RKO (cell line): Measurements from ENCODE around the gene NTM.

Source experiments
- DNase-seq: peaks from one replicate; pipeline ENCODE4 v3.0.0-alpha.2; 2016; ENCODE audit warnings: low spot score

Gene NTM

DNA sequence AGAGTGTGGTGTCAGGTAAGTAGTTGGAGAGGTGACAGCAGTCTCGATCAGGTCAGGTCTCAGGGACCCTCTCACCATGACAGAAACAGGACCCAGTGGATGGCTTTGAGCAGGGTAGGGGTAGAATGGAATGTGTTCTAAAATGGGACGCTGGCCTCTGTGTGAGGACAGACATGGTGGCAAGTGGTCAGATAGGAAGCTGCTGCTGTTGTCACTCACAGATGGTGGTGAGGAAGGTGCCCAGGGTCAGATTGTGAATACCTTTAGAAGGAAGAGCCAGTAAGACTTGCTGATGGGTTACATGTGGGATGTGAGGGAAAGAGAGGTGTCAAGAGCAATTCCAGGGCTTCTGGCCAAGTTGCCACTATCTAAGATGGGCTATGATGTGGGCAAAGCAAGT lies 596.3 kb downstream of the NTM start:
- DNase-seq = no peak

DNA sequence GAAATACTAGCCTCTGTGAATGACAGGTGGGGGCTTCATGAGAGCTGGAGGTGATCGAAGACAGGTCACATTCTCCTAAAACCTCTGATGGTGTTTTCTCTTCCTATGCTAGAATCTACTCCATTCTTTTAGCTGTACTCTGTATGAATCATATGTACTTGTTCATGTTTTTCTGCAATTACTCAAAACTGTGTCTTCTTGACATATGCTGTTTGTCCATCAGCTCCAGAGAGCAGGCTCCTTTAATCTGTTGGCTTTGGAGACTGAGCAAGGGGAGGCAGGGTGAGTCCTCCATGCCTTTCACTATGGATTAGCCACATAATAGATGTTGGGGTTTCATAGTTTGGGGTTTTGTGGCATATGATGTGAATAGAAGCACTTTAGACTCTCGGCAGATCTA lies 598.8 kb downstream of the NTM start:
- DNase-seq = no peak

DNA sequence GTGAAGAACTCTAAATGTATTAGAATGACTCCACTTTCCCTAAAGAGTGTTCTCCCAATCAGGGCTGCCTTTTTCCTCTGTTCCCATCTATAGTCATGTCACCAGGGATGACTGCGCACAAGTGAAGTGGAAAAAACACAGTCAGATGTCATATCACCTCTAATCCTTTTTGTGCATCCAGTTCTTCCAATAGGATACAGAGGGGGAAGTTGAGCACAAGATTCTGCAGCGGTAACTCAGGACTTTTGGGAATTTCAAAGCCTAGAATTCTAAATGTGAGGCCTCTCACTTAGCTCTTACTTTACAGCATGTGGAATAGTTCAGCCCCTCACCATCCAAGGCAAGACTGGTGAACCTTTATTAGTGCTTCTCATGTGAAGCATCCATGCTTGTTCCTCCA lies 602.6 kb downstream of the NTM start:
- no peak for DNase-seq

DNA sequence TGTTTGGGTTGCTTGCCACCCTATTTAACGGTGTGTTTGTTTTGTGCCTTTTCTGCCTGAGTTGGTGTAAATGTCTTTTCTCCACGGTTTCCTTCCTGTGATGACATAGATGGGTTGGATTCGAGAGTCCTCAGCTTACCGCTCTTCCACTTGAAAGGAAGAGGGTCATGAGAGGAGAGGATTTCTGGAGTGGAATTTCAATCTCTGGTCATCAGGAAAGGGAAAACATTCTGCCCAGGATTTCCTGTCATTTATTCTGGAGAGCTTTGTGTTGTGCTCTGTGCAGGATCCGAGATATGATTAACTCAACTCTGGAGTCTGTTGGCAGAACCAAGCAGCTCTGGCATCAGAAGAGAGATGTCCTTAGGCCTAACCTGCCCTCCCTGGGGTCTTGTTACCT lies 605.2 kb downstream of the NTM start:
- no peak for DNase-seq

DNA sequence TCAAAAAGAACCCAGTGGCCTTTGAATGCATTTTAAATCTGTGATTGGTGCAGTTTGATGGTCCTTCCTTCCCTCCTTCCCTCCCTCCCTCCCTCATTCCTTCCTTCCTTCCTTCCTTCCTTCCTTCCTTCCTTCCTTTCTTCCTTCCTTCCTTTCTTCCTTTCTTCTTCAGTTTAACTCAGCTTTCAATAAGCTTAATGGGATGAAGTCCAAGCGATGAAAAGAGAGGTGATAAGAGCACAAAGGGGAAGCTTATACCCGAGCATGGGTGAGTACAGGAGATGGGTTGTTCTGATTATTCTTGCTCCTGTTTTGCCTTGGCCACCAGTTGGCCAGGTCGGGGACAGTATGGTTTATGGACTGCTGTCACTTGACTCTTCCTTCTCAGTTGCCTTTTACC lies 605.6 kb downstream of the NTM start:
- DNase-seq = no peak

DNA sequence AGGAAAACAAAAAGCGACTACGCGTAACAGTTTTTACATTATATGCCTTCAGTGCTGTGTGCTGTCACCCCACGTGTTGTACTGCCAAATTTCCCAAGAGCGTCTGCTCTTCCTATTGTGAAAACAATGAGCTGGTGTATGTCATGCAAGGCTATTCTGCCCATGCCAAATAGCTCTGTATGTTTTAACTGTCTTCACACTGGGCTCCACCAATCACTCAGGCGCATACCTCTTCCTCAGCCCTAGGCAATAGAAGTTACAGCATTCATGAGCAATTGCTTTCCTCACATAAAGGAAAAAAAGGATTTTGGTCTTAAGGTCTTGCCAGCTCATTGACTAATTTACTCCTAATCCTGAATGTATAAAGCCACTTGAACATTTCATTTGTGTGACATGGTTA lies 606.8 kb downstream of the NTM start:
- DNase-seq = no peak

DNA sequence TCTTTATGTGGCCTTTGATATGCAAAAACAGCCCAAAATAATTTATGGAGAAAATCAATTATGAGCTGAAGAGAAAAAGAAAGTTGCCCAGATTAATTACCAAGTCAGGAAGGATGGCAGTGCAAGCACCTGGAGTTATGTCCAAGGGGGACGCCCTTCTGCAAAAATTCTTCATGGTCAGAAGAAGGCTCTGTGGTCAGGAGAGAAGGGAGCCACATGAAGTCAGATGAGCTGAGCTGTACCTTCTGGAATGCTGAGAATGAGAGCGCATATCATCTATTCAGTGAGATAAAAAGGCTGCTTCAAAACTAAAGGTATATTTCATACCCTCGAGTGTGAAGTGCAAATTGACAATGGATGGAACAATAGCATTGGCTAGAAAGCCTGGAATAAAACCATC lies 607.4 kb downstream of the NTM start:
- no peak for DNase-seq

DNA sequence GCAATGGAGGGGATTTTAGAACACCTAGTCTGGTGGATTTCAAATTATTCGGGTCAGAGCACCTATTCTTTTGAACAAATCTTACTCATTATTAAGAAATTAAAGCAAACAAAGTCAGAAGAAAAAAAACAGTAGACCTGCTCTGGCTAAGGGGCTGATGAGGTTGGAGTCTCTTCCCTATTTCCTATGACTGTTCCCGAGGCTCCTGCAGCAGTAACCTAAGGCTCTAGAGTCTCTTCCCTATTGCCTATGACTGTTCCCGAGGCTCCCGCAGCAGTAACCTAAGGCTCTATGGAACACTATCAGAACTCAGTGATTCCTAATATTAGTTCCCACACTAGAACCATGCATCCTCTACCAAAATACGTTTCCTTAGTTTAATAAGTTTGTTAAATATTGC lies 607.9 kb downstream of the NTM start:
- DNase-seq = no peak

DNA sequence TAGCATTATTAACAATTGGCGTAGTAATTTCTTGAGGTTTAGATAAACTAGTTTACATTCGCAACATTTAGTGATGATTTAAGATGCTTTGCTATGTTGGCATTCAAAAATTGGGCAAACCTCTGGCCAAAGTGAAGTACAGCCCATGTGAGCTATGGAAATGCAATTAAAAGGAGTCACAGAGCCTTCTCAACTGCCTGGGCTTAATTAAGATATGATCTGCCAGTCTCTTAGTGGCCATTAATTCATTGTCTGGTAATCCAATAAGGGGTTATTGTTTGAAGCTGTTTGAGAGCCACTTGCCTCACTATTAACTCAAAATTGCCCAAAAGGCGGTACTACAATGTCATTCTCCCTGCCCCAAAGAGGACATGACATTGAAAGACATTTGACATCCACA lies 608.9 kb downstream of the NTM start:
- no peak for DNase-seq

DNA sequence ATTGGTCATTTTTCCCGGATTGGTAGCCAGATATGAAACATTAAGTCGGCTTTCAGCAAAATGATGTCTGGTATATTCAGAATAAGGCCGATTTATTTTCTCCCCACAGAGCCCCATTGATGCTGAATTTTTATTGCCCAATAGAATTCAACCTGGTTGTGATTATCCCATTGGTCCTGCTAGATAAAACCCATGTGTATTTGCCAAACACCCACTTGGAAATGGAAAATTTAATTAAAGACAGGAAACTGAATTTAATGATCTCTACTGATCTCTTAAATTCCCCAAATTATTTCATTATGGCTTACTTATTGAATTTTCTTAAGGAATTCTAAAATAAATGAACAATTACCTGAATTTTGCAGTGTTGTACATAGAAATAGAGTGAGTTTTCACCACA lies 609.8 kb downstream of the NTM start:
- no peak for DNase-seq

DNA sequence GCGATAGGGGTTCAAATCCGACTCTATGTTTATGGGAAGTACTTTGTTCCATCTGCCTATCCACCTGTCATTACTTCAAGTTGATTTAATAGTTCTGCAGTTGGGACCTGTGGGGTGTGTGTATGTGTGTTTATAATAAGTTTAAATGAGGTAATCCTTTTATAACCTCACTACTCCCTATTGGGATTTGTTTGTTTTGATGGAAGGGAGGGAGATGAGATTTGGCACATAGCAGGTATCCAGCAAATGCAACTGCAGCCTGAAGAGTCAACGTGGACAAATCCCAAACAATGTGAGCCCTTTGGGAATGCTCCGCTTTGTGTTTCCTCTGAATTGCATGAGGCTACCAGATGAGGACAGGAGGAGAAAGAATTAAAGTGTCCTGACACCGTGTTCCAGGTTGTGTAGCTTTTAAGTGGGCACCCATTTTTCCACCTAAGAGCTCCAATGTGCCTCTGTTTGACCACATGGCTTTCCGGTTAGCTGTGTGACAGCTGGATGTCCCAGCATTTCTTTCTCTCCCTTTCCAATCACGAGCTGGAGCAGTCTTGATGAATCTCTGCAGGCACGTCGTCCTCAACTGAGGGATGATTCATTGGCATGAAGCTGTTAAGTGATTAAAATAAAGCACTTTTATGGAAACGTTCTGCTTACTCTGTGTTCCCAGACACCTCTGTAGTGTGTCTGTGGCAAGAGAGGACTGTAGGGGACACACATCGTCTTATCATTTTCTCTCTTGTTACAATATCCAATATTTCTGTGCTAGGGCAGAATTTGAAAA lies 610.7 kb downstream of the NTM start:
- DNase-seq = no peak

DNA sequence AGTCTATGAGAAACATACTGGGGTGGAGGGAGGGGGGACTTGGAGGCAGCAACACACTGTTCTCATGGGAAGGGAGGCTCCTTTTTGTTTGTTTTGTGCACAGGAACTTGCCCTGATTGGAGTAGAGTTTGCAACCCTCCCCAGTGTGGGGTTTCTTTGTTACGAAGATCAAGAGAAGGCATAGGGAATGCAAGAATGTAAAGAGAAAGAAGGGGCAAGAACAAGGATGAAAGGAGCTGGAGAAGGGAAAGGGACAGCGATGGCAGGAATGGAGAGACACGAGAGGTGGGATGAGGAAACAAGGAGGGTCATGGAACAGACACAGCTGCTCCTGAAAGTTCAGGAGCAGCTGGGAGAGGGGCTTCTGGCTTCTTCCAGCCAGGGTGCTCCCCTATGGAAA lies 611.7 kb downstream of the NTM start:
- DNase-seq = no peak

DNA sequence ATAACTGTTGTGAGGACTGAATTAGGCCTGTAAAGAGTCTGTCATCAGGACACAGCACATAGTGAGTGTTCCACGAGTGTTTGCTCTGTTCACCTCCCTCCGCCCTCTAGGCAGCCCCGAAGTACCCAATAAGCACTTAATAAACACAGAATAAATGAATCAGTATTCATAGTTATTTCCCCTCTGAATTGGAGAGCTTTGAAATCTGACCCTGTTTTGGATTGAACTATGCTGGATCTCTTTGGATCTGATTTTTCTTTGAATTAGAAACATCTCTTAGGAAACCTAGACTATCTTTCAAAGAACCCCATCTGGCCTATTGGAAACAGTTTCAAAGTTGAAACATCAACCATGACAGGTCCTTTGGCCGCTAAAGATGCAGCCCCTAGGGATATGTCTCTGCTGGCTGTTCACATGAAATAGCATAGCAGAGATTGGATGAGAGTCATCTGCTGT lies 615.5 kb downstream of the NTM start:
- DNase-seq = no peak

DNA sequence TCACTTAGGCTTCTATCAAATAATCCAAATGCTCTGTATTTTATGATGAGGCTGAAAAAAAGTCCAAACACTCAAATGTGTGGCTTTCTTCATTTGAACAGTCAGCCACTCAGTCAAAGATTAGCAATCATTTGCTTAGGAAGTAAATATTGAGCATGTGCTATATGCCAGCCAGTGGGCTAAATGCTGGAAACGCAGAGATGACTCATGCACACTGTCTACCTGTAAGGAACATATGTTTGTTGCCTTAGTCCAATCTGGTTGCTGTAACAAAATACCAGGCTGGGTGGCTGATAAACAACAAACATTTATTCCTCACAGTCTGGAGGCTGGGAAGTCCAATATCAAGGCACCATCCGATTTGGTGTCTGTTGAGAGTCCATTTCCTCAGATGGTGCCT lies 617.3 kb downstream of the NTM start:
- DNase-seq = no peak

DNA sequence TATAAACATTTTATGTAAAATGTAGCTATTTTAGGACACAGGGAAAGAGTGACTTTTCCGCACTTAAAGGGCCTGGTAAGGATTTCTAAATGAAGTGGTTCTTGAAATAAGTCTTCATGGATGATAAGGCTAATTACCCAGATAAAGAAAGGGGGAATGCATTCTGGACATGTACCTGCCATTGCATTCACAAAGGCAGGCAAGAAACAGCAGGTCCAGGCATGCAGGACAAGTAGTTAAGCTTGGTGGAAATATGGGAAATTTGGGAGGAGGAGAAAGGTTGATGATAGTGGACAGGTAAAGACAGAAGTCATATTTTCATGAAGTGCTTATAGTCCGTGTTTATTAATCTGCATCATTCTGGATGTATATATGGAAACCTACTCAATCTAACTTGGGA lies 621.2 kb downstream of the NTM start:
- no peak for DNase-seq

DNA sequence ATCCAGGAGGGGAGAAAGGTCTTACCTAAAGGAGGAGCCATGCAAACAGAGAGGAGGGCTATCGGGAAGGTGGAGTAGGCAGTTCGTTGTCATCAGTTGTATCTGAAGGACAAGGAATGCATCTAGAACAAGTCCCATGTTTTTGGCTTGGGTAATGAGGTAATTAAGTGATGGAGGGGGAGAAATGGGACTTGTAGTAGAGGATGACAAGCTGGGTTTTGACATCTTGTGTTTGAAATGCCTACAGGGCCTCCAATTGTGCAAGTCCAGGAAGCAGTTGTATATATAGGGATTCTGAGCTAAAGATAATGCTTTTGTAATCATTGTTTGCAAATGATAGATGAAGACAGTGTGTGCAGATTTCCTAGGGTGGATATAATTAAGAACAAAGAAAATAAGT lies 622.8 kb downstream of the NTM start:
- DNase-seq = no peak

DNA sequence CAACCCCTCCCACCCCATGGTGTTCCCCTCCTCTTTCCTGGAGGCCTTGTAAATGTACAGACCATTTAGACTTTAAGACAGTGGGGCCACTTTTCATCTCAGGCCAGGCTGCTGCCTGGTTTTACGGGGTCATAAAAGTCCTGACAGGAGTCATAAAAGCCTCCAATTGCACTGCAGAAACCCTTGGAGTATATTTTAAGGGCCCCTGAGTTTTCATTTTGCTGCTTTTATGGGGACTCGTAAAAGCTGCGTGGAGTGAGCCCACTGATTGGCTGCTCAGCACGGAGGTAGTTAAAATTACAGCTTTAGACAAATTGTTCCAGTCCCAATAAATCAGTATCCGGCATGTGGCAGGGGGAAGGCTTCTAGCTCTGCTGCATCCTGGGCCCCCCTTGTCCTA lies 627.6 kb downstream of the NTM start:
- no peak for DNase-seq

DNA sequence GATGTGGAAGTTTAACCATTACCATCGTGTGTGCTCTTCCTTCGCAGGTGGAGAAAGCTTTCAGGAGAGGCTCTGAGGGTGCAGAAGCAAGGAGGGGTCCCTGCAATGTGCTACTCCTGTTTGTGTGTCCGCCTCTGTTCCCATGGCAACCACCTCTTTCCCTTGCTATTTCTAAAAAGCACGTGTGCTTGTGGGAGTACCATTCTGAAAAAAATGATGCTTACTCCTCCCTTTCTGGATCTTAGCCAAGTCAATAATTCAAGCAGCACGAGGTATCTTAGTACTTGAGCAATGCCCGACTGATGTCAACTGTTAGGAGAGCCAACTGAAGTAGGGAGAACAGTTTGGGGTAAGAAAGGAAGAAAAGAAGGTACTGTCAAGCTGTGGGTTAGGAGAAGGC lies 628.7 kb downstream of the NTM start:
- DNase-seq = no peak

DNA sequence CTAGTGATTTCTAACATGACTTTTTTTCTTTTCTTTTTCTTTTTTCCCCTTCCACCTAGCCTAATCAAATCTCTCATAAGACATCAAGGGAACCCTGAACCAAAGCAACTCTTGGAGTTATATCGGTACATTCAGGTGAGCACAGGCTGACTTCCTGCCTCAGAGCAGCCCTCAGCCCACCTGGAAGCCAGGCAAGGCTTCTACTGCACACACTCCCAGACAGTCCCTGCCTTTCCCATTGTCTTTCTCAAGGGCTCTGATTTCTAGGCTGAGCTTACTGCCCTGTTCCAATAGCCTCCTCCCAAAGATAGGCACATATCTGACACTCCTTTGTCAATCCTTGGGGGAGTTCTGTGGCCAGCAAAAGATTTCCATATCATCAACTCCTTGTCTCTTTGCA lies 629.5 kb downstream of the NTM start:
- no peak for DNase-seq

DNA sequence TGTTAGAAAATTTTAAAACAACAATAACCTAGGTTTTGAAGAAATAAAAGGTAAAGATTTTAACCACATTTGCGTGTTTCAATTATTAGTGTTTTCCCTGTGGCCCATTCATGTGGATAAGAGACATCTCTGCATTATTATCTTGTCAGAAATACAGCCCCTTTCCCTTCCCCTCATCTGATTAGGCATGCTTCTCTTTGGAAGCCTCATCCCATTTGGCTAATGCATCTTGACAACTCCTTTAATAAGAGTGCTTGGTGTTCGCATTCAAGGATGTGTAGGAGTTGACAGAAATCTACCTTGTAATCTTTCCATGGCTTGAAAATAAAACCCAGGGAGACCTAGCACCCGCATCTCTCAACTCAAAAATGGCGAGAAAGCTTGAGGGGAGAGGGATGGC lies 635.5 kb downstream of the NTM start:
- DNase-seq = no peak

DNA sequence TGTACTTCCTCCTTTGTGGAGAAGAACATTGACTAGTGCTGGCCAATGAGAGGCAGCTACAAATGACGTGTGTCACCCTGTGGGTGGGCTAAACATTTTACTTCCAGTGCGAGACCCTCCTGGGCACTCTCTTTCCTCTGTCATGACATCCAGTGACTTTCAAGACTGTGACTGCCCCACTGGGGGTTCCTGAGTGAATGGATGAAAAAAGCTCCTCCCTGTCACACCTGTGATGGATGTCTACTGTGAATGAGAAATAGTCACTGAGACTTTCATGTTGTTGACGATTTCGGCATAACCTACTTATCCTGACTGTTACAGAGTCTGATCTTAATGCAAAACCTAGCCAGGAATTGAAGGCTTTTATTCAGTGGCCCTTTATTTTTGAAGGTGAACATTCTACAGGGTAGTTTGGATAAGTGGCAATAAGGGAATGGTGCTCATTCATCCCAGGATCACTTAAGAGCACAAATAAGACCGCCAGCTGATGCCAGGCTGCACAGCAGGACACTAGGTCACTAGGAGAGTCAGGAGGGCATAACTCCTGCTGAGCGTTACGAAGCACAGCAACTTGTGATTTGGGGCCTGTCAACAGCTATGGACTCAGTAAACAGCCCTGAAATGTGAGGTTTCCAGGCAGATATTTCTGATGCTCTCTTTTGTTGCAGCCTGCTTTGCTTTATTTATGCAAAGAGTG lies 636.6 kb downstream of the NTM start:
- DNase-seq = no peak

DNA sequence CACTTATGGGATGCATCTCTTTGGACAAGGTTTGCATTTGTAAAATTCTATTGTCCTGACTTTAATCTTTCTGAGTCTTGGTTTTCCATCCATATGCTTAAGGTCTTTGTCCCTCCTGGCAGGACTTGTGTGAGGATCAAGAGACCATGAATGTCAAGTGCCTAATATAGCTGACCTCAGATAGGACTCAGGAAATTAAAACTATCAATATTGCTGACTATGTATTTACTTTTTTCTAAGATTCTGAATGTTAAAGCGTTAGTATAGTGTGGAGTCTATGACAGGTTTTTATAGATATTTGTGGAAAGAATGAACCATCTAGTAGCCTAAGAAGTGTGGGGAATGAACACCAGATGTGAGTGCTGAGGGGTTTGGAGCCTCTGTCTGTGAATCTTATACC lies 637.8 kb downstream of the NTM start:
- DNase-seq = no peak

DNA sequence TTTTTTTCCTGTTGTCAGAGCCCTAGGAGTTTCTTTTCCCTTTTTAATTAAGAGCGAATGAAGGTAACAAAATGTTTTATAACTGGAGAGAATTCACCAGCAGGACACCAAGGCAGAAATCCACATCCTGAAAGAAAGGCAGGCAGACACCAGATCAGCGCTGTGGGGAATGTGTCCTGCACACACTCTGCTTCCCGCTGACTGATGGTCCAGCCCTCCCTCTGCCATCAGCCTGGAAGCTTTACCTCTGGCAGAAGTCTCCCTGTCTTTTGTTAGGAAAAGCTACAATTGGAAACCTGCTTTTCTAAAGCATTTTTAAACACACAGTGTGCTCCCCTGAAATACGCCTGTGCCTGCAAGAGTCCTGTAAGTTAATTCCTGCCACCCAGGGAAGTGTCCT lies 638.5 kb downstream of the NTM start:
- no peak for DNase-seq

DNA sequence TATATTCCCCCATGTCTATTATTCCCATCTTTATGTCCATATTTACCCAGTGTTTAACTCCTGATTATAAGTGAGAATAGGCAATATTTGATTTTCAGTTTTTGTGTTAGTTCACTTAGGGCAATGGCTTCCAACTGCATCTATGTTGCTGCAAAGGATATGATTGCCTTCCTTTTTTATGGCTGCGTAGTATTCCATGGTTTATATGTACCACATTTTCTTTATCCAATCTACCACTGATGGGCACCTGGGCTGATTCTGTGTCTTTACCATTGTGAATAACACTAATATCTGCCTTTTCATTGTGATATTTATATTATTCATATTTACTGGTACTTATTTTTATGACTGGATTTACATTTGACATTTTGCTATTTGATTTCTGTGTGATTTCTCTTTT lies 649.6 kb downstream of the NTM start:
- DNase-seq = no peak
